ENCODE results near the gene BPIFB6.

- no peak for TF ChIP-seq POLR2A (IDR thresholded peaks at IDR 0.05)
- TF ChIP-seq CTCF (IDR thresholded peaks at IDR 0.05): no peak
Observed at GRCh38 chr20:33027769-33028751, 3.4 kb upstream of the BPIFB6 start.

Data from heart left ventricle (tissue), 13 donors.